GM12891 (cell line): ENCODE results near the gene SLC35F6.

Source experiments
- POLR2A ChIP-seq: IDR thresholded peaks from 2 replicates; pipeline ENCODE4 v1.6.1; 2011; ENCODE audit warnings: low read depth, low read length, control low read depth
- POU2F2 ChIP-seq: IDR thresholded peaks from 2 replicates; pipeline ENCODE4 v1.6.1; 2011; ENCODE audit warnings: low read depth, mild to moderate bottlenecking, control low read depth, low read length, moderate library complexity

DNA sequence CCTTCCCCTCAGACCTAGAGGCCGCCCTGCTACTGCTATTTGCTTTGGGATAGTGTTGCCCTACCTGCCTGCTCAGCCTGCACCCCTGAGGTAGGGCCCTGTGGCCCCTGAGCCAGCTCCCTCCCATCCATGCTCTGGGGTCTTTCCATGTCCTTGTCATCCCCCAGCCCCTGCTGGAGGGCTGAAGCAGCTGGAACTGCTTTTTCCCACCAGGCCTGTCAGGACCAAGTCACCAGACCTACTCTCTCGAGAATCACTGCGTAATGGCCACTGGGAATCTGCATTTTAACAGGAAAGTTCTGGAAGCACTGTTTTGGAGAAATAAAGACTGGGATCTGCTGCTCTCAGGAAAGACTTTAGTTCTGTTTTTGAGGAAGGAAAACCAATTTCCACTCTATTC is 20.2 kb upstream of the SLC35F6 start:
- no peak for TF ChIP-seq POLR2A
- no peak for TF ChIP-seq POU2F2
